Bronchial epithelial cell (primary cell): ENCODE measurements around the gene EGLN3. TPM values are rescaled to one million over a fixed set of nuclear protein-coding genes. Genes with fewer than 3 reads are reported as not detected.

ENCODE experiments used
- DNase-seq: peaks from one replicate; pipeline ENCODE4 v3.0.0-alpha.2; 2010; ENCODE audit warnings: low read depth
- FAIRE-seq: peaks from 2 replicates; lab custom pipeline; 2011; peaks lifted over from hg19 to GRCh38; lab: Jason Lieb, UNC
- H3K27me3 ChIP-seq: 2 replicates; pipeline ENCODE4 v1.5.1; 2011; ENCODE audit warnings: low read length; ENCODE audit not compliant: control insufficient read depth, insufficient read depth
- H3K36me3 ChIP-seq: 2 replicates; pipeline ENCODE4 v1.5.1; 2011; ENCODE audit warnings: low read length; ENCODE audit not compliant: control insufficient read depth, insufficient read depth
- H3K4me3 ChIP-seq: 2 replicates; pipeline ENCODE4 v1.5.1; 2011; ENCODE audit warnings: mild to moderate bottlenecking, low read depth, low read length, control low read depth
- total RNA-seq: library from RNA; depleted of rRNA; stranded (reverse); fragments of >200 nt; gene quantifications from 2 replicates; pipeline ENCODE4 v1.2.1, GENCODE V29; 2014
- TF ChIP-seq, protein P1 (sequence below): IDR thresholded peaks from 2 replicates; pipeline ENCODE4 v1.5.1; 2011; ENCODE audit warnings: mild to moderate bottlenecking, moderate library complexity, low read length, control low read depth, inconsistent platforms; ENCODE audit not compliant: insufficient read depth, severe bottlenecking

EGLN3 gene
- total RNA-seq, 1 donor from 2014 or later = 48.7 TPM

DNA sequence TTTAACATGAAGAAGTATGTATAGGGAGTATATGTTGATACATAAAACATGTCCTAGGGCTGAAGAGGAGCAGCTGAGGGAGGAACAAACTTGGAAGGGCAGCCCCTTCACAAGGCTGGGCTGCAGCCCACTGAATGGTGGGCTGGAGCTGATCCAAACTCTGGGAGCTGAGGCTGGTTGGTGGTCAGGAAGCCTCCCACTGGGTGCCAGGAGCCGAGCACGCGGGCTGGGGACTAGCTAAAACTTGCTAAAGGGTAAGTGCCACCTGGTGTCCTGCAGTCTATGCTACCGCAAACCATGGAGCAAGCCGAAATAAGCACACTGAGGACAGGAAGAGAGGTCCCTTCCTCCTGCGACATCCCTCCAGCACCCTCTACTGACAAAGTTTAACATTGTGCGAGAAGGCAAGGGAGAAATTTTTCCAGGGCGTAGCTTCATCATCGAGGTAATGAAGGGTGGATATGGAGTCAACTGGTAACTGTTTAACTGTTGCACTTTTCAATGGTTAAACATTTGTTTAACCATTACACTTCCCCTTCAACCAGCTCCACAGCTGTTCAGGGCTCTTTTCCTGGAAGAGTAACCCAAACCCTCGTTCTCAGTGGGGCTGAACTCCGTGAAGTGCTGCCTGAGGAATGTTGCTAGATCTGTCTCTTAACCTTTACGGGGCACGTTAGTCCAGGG, 42.2 kb downstream of the EGLN3 start:
- no peak for FAIRE-seq
- DNase-seq = no peak

DNA sequence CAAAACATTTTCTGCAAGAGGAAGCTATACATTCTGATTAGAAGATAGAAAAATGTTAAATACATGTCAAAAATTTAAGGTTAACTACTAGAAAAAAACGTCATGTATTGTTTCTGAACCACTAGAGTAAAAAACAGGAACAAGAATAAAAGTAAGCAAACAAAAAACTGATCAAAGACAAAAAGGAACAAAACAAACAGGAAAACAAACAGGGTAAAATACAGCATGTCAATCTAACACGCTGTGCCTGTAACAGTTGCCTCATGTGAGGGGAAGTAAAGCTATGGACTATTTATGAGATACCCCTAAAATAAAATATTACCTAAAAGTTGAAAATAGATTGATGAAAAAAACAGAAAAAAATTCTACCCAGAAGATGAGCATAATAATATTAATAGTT, 43.9 kb downstream of the EGLN3 start:
- Histone ChIP-seq H3K36me3 (no peaks in the 10 kb centered on the region), H3K4me3 (no peak overlapping the region), H3K27me3 (no peaks in the 10 kb centered on the region)
- TF ChIP-seq, protein P1, sequence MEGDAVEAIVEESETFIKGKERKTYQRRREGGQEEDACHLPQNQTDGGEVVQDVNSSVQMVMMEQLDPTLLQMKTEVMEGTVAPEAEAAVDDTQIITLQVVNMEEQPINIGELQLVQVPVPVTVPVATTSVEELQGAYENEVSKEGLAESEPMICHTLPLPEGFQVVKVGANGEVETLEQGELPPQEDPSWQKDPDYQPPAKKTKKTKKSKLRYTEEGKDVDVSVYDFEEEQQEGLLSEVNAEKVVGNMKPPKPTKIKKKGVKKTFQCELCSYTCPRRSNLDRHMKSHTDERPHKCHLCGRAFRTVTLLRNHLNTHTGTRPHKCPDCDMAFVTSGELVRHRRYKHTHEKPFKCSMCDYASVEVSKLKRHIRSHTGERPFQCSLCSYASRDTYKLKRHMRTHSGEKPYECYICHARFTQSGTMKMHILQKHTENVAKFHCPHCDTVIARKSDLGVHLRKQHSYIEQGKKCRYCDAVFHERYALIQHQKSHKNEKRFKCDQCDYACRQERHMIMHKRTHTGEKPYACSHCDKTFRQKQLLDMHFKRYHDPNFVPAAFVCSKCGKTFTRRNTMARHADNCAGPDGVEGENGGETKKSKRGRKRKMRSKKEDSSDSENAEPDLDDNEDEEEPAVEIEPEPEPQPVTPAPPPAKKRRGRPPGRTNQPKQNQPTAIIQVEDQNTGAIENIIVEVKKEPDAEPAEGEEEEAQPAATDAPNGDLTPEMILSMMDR = no peak
- DNase-seq (no peak), FAIRE-seq (no peak)

More for the DNA sequence above, 42.2 kb downstream of the EGLN3 start:
- TF ChIP-seq, protein P1 = no peak
- Histone ChIP-seq H3K27me3 (no peaks in the 10 kb centered on the region), H3K36me3 (no peaks in the 10 kb centered on the region), H3K4me3 (no peak overlapping the region)

DNA sequence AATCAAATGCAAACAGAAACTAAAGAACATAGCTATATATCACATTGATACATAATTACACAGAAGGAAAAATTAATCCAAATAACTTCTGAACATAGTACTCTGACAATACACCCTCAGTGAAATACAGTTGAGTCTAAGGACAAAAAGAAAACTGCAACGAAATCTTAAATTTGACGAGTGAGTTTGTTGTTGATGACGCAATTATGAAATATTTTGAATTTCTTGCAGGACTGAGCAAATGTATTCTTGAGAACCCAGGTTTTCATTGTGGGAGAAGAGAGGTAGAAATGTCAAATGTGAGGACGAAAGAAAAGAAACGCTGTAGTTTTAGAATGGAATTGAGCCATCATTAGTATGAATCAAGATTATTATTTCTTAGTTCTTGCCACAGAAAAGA, 46.3 kb downstream of the EGLN3 start:
- no peak for FAIRE-seq
- H3K4me3 ChIP-seq = no peak overlapping the region
- H3K36me3 ChIP-seq = no peaks in the 10 kb centered on the region
- TF ChIP-seq, protein P1 = no peak
- no peaks in the 10 kb centered on the region for H3K27me3 ChIP-seq
- no peak for DNase-seq

DNA sequence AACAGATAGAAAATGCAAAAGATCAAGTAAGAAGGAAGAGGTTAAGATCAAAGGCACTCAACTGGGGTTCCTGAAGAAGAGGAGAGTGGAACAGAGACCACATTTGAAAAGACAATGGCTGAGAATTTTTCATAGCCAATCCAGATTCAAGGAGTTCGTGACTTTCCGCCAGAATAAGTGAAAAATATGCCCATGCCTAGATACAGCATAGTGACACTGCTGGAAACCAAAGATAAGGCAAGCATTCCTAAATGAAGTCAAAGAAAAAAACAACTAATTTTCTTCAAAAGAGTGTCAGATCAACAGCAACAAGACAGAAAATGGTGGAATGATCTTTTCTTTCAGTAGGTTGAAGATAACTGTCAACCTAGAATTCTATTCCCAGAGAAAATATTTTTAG, 47.5 kb downstream of the EGLN3 start:
- Histone ChIP-seq H3K36me3 (no peaks in the 10 kb centered on the region), H3K27me3 (no peaks in the 10 kb centered on the region), H3K4me3 (no peak overlapping the region)
- TF ChIP-seq, protein P1 = no peak
- FAIRE-seq (no peak), DNase-seq (no peak)

DNA sequence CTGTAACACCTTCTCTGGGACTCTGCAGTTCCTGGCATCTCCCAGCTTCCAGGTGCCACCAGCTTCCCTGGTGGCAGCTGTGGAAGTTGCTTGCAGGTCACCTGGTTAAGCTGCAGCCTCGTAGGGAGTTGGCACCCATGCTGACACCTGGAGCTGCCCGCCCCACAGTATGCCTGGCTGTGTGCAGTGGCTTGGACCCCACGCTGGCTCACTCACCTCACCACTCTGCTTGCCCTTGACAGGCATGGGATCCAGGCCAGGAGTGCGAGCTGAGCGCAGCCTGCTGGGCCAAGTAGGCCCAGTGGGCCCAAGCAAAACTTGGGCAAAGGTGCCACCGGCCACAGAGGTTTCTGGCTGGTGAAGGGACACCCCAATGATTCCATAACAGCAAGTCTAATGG, 48.5 kb downstream of the EGLN3 start:
- no peaks in the 10 kb centered on the region for H3K27me3 ChIP-seq
- H3K36me3 ChIP-seq = no peaks in the 10 kb centered on the region
- no peak overlapping the region for H3K4me3 ChIP-seq
- TF ChIP-seq, protein P1 = no peak
- DNase-seq (no peak), FAIRE-seq (no peak)

DNA sequence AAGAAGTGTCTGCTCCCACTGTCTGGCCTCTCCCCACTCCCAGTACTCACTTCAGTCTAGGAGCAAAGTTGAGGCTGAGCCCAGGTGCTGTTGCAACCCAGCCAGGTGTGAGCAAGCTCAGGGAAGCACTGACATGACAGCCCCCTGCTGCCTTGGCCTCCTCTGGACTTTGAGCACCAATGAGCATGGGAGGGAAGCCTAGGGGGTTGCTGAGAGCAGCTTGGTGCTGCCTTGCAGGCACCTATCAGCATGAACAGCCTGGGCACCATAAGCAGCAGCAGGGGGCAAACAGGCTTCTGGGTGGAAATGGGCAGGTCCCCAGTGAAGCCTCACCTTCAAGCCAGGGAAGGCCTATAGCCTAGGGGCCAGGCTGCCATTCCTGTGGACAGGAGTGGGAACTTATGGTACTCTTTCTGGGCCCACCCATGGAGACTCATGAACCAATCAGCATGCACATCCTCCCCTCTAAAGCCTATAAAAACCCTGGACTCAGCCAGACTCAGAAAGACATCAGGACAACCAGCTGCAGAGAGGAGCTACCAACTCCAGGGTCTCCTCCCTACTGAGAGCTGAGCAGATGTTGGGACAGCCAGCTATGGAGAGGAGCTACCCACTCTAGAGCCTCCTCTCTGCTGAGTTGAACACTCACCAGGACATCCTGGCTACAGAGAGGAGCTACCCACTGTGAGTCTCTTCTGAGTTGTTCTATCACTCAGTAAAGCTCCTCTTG, 49.3 kb downstream of the EGLN3 start:
- H3K4me3 ChIP-seq = no peak overlapping the region
- TF ChIP-seq, protein P1 = no peak
- H3K27me3 ChIP-seq = no peaks in the 10 kb centered on the region
- peak; percentile 50 for FAIRE-seq
- no peak for DNase-seq
- H3K36me3 ChIP-seq = no peaks in the 10 kb centered on the region
